GM10847 (cell line): ENCODE results near the gene ADAM22.

Experiments
- POLR2A ChIP-seq: IDR thresholded peaks from 2 replicates; pipeline ENCODE4 v1.6.1; 2011; ENCODE audit not compliant: insufficient read length; ENCODE audit errors: extremely low read depth

Gene ADAM22

DNA sequence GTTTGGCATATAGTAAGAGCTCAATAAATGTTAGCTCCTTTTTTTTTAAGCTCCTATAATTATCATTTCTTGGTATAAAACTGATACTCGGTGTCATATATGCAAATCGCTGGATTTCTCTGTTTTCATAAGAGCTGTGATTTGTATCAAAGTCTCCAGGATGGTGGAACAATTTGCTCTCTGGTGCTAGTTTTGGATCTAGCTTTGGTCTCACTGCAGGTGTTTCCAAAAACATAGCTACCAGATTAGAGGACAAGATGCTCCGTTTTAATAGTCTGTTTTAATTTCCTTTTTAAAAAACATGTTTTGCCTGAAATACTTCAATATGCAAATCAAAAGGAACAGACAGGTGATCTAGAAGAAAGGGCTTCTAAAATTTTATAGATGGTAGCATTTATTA, 25.3 kb downstream of the ADAM22 start:
- no peak for TF ChIP-seq POLR2A

DNA sequence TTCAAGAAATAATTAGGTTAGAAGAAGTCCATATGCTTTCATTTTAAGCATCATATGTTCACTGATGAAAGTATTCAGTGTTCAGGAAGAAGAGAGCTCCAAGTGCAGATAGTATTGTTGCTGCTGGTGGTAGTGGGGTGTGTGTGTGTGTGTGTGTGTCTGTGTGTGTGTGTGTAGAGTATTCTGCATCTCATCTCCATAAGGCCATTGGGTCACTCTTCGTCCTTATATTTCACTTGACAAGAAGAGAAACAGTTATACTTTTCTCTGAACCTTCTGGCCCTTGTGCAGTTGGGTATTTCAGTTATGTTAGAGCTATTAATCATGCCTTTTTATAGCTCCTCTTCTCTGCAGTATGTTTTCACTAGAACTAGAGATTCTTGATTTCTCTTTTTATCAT, 26.2 kb downstream of the ADAM22 start:
- TF ChIP-seq POLR2A: no peak

DNA sequence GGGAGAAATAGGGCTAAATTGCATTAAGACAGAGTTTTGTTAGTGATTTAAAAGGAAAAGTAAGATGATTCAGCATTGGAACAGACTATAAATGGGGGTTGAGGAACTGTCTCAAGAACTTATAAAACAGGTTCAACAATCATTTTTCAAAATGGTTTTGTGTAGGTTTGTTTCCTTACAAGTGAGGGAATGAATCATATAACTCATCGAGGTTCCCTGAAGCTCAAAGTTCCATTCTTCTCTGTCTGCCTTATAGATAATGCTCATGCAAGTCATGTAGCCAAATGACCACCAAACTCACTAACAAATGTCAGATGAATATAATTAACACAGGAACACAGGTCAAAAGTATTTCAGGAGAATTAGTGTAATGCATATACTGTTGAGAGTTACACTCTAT, 27.7 kb downstream of the ADAM22 start:
- no peak for TF ChIP-seq POLR2A

DNA sequence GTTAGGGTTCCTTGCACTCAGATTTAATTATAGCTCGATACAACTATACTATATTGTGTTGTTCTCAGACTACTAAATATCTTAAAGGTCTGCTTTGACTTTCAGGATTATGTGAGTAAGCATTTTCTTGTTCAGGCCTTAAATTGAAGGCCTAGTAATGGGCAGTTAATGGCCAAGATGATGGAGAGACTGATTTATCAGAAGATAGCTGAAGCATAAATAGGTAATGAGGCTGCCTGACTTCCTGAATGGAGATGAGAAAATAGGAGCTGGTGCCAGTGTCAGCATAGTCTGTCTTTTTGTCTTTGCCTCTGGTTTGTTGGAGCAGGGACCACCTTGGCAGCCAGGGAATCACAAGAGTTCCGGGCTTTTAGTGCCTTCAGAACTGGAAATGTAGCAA, 32.2 kb downstream of the ADAM22 start:
- no peak for TF ChIP-seq POLR2A

DNA sequence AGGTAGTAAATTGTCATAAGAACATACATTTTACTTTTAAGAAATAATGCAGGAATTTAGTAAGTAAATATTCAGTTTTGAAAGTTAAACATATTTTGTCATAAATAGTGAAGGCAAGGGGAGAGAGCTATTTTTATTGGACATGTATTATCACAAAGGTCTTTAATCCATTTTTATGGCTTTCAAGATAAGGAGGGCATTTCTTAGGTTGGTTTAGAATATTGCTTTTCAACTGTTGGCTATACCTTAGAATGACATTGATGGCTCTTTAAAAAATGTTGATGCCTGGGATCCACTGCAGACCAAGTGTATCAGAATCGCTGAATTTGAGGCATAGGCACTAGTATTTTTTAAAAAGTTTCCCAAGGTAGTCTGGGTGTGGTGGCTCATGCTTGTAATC, 34.0 kb downstream of the ADAM22 start:
- no peak for TF ChIP-seq POLR2A

DNA sequence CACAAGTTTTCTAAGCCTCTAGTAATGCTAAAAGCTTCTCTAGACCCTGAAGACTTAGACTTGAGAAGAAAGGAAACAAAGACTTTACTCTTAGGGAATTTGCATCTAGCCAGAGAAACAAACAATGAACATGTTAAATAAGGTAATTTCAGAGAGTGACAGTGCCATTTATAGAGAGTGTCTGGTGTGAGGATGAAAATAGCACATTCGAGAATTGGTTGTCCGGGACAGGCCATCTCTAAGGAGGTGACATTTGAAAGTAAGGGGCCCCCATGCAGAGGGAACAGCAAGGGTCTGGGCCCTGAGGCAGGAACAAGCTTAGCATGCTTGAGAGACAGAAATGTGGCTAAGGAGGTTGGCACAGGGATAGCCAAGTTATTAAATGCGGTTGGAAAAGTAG, 48.1 kb downstream of the ADAM22 start:
- no peak for TF ChIP-seq POLR2A

DNA sequence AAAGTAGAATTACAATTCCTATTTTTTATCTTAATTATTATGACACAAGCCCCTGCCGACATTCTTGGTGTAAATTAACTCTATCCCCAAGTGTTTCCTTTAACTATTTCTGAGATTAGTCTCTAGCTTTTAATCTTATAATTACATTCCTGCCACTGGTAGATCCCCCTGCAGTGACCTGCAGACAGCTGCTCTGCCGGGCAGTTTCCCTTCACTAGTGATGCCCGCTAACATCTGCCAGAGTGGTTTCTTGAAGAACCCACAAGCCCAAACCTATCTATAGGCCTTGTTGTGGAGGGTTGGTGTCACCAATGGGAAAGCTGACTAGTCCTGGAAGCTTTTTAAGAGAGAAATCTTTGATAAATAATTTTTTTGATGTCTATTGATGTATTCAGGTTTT, 50.0 kb downstream of the ADAM22 start:
- TF ChIP-seq POLR2A: no peak

DNA sequence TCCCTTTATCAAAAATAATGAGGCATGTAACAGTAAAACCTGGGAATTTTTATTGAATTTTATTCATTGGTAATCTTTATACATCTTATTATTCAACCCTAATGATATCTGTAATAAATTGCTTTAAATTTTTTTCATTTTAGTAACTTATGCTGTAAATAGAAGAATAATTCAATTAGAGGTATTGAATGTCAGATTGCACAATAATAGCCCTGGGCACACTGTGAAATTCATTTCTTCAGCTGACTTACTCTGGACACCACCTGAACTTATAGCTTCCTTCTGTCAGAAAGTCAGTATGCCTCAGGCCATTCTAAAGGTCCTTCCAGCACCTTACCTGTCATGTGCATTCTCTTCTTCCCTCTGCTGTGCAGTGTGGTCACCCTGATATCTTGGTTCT, 59.2 kb downstream of the ADAM22 start:
- no peak for TF ChIP-seq POLR2A

DNA sequence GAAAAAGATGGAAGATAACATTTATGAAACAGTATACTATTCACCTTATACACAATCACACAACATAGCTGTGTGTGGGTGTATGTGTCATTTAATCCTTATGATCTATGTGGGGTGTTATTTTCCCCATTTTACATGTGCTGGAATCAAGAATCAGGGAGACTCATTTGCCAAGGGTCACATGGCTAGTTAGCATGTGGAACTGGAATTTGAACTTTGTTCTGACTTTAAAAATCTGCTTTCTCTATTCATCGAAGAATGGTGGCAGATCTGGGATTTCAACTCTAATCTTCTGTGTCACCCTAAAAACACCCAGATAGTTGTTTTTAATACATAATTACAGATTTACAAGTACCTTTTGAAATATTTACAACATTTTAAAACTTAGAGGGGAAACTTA, 65.2 kb downstream of the ADAM22 start:
- no peak for TF ChIP-seq POLR2A

DNA sequence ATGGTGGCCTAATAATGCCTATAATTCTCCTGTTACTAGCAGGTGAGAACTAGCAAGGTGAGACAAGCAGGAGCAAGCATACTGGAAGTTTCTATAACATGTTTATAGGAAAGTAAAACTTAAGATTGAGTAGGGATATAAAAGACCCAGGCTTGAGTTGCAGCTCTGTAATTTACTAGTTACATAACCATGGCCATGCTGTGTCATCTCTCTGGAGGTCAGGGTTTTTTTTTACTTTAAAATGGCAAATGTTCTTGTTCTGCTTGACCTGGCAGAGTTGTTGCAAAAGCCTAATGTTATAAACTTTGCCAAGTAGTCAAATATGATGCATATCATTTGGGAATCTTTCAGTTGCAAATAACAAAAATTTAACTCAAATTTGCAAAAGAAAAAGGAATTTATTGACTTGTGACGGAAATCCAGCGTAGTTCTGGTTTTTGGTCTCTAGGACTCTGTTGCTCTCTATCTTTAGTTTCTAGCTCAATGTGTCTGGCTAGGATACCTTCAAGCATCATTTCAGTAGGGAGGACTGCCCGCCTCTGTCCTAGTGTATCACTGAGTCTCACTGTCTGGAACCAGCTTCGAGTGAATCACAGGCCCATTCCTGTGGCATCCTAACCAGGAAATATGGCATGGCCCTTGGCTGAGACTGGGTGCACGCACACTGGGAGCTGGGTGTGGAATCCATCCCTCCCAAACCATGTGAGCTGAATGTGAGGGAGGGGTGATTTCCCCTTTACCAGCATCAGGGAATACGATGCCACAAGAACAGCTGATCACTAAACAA, 67.9 kb downstream of the ADAM22 start:
- no peak for TF ChIP-seq POLR2A

DNA sequence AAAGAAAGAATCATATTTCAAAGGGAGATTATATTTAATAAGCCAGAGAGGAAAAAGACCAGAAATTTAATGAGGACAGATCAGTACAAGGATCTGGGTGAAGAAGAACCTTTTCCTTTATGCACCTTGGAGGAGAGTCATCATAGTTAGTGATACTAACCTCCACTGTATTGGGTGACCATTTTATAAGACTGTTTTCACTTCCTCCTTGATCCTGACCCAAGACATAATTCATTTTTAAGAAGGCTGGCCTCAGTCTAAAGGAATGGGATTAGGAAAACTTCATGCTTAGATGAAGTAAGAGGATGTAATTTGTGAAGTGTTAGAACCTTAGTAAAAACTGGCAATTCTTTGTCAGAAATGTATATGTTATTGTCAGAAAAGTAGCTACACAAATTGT, 68.6 kb downstream of the ADAM22 start:
- TF ChIP-seq POLR2A: no peak

DNA sequence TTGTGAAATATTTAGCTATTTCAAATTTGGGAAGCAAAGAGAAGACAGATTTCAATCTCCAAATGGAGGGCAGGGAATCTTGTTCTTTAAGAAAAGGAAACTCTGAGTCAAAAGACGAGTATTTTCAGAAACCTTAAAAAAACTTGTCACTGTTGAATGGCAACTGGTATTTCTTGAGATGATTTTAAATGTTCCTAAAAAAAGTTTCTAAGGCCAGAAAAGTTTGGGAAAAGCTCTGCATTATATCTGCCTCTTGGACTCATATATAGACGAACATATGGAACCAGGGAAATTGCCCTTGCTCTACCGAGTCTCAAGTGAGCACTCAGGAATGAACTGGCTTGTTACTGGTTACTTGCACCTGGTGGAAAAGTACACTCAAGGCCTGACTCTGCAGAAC, 69.5 kb downstream of the ADAM22 start:
- TF ChIP-seq POLR2A: no peak

DNA sequence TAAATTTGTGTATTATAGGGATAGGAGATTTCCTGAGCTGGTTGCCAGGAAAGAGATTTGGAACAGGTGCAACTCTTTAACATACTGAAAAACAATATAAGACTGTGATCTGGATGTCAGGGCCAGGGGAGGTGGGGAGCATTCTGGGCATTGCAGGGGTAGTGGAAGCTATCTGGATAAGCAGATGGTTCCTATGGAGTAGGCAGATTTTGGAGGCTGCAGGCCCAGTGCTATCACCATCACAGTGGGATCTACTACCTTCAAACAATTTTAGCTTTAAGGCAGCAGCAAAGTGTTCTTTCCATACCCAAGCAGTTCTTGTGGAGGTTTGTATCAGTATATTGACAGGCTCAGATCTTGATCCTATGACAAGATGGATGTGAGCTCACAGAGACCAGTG, 71.1 kb downstream of the ADAM22 start:
- TF ChIP-seq POLR2A: no peak

DNA sequence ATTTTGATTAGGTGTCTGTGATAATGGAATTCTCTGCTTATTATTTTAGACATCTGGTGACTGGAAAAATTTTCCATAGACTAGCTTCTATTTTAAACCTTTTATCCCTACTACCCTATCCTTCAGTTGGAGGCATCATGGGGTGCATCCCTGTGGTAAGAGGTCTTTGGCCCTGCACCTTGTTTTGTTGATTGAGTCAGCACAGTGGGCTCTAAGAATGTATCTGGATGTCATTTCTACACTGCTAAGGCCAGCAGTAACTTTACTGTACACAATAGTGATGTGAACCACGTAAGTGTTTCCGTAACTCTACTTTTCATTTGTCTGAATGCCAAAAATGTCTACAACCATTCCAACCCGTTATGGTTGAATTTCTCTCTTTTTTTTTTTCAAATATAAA, 75.6 kb downstream of the ADAM22 start:
- TF ChIP-seq POLR2A: no peak

DNA sequence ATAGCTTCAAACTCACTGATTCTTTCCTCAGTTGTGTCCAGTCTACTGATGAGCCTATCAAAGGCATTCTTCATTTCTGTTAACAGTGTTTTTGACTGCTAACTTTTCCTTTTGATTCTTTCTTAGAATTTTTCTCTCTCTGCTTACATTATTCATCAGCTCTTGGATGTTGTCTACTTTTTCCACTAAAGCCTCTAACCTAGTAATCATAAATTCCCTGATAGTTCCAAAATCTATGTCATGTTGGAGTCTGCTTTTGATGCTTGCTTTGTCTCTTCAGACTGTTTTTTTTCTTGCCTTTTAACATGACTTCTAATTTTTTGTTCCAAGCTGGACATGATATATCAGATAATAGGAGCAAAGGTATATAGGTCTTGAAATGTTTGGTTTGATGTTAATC, 78.0 kb downstream of the ADAM22 start:
- no peak for TF ChIP-seq POLR2A

DNA sequence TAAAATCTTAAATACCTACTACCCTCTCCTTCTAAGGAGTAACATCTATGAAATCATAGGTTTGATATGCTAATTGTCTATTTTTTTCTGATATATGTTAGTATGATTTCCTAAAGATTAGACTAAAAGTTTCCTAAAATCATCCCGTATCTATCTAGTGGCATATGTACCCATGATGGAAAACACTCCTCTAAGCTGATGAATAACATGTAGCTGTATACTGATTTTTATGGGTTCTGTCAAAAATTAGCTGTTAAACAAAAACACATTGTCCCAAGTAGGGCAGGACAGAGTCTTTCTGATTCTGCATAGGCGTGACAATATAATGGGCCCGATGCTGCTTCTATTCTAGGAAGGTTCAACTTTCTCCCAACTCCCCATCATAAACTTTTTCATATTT, 79.9 kb downstream of the ADAM22 start:
- no peak for TF ChIP-seq POLR2A

DNA sequence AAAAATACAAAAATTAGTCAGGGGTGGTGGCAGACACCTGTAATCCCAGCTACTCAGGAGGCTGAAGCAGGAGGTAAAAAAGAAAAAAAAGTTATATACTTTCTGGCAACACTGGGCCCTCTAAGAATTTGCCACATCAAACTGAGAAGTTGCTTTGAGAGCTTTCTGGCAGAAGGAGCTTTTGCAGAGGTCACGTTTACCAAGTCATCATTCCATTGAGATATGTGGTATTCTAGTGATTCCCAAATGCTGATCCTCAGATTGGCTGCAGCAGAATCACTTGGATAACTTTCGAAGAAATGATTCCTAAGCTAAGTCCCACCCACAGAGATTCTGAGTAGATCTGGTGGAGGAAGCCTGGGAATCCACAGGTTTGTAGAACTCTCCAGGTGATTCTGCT, 80.5 kb downstream of the ADAM22 start:
- TF ChIP-seq POLR2A: no peak
